Body of pancreas (tissue), 4 donors: ENCODE results near the gene AQP12B.

Source experiments
- CTCF ChIP-seq, 7 experiments: fragments of 450-650 bp in 4 of 7; fragments of 200-600 bp in 3 of 7; sonication (generic) in 3 of 7; IDR thresholded peaks; one replicate each; pipeline ENCODE4 v1.5.1; 2016 to 2019; ENCODE audit warnings: antibody characterized with exemption in 7 of 7
- POLR2A ChIP-seq, 3 donors: fragments of 450-650 bp; IDR thresholded peaks; one replicate each; pipeline ENCODE4 v1.6.1; 2016; ENCODE audit warnings: antibody characterized with exemption in 3 of 3, mild to moderate bottlenecking in 2 of 3

DNA sequence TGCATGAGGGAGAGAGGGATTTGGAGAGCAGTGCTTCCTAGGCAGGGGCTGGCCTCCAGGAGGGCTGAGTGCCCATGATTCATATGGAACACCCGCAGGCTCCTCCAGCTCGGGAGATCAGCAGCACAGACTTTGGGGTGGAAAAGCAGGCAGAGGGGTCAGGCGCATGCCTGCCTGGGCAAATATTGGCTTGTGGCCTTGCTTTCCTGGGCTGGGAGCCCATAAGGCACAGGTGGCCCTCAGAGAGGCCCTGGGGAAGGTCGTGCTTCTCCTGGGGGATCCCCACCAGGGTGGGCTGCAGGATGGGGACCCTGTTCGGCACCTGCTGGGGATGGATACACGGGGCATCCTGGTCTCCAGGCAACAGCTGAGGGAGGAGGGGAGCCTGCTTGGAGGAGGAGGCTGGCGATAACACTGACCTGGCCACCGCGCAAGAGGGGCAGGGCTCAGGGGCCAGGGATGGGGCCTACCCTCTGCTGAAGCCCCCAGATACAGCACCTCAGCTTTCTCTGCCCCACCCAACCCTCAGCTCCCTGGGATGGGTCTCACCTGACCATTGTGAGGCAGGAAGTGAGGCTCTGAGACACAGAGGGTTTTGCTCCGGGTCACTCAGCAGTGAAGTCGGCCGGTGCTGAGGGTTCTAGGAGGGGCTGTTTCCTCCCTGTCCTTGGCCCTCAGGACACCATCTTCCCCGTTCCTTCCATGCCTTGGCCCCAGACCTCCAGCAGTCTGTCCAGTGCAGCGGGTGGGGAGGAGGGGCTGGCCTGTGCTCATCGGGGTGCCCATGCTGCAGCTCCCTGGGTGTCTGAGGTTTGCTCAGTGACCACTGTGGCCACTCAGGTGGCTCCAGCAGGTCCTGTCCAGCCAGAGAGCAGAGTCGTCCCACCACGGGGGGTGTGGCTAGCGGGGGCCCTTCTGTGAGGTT lies 21.0 kb upstream of the AQP12B start:
- TF ChIP-seq CTCF (IDR thresholded peaks at IDR 0.05) (no peak), POLR2A (IDR thresholded peaks at IDR 0.05) (no peak)
